ENCODE measurements around the gene TPGS2.
"Not testable (repeated sequence)": the region's sequence is repeated elsewhere in the genome, so short reads cannot be mapped to it uniquely, and the experiment has no call there.

The TPGS2 gene, protein sequence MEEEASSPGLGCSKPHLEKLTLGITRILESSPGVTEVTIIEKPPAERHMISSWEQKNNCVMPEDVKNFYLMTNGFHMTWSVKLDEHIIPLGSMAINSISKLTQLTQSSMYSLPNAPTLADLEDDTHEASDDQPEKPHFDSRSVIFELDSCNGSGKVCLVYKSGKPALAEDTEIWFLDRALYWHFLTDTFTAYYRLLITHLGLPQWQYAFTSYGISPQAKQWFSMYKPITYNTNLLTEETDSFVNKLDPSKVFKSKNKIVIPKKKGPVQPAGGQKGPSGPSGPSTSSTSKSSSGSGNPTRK

DNA sequence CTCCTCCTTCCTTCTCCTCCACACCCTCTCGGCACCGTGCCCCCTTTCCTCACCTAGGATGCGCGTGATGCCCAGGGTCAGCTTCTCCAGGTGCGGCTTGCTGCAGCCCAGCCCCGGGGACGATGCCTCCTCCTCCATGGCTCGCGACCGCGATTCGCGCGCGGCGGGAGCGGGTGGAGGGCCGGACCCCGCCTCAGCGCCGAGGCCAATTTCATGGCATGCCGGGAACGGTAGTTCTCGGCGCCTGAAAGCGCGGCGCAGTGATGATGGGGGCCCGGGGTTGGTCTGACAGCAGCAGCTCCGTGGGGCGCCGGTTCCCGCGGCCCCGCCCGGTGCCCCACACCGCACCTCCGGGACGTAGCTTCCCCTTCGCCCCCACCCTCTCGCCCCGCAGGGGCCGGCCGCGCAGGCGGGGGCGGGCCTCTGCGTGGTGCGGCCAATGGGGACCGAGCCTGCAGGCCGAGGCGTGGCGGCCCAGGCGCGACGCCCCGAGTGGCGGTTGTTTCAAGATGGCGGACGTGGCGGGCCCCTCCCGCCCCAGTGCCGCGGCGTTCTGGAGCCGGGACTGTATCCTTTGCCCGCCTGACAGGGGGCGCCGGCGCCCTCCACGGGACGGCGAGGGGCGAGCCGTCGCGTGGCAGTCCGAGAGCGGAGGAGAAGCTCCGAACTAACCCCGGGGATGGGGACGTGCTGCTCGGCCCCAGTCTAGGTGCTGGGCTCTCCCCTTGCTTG lies at the start of gene TPGS2, which contains the start of gene KIAA1328:
TPGS2 (minus strand) TSS at position 373 of the 732 bp plus-strand sequence; CDS start at position 138, 235 bp downstream.
KIAA1328 (plus strand) TSS at position 498 of the 732 bp plus-strand sequence; CDS start at position 510, 12 bp downstream.
- peak; percentile 89 for DNase-seq

DNA sequence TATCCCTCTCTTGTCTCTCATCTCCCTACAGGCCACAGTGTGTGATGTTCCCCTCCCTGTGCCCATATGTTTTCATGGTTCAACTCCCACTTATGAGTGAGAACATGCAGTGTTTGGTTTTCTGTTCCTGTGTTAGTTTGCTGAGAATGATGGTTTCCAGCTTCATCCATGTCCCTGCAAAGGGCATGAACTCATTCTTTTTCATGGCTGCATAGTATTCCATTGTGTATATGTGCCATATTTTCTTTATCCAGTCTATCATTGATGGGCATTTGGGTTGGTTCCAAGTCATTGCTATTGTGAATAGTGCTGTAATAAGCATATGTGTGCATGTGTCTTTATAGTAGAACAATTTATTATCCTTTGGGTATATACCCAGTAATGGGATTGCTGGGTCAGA lies 45.0 kb upstream of the TPGS2 start:
- DNase-seq = not testable (repeated sequence)

DNA sequence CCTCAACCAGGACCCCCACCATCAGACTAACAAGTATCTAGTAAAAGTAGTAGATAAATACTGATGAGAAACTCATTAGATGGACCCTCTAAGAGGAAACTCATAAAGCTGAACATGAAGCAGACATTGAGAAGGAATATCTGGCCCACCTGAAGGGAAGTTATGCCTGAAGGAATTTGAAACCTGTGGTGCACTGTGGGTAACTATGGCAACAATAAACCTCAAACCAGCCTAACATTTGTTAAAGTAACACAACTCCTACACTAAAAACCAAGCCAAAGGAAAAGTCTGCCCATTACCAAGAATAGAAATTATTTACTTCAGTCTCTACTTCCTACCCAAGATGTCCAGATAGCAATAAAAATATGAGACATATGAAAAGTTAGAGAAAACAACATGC lies 43.5 kb upstream of the TPGS2 start:
- DNase-seq = no peak

DNA sequence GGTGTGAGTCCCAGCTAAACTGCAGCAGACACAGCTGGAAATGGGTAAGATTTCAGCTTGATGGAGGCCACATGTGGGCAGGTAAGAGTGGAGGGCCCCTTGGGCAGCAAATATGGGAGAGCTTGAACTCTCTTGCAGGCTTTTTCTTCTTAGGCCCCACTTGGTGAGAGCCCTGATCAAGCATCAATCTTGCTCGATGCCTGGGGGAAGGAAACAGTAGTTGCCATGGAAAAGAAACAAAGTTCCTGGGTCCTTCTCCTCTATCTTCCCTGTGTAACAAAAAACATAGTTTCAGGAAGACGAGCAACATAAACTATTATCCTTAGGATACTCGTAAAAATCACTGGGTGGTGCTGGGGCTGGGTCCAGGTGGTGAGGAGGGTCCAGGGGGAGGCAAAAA lies 43.0 kb upstream of the TPGS2 start:
- DNase-seq = no peak

DNA sequence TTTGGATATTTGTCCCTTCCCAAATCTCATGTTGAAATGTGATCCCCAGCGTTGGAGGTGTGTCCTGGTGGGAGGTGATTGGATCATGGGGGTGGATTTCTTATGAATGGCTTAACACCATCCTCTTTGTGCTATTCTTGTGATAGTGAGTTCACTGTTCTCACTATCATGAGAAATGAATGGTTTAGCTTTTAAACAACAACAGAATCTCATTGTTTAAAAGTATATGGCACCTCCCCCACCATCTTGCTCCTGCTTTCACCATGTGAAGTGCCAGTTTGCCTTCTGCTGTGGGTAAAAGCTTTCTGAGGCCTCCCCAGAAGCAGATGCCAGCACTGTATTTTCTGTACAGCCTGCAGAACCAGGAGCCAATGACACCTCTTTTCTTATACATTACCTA lies 38.3 kb upstream of the TPGS2 start:
- no peak for DNase-seq

DNA sequence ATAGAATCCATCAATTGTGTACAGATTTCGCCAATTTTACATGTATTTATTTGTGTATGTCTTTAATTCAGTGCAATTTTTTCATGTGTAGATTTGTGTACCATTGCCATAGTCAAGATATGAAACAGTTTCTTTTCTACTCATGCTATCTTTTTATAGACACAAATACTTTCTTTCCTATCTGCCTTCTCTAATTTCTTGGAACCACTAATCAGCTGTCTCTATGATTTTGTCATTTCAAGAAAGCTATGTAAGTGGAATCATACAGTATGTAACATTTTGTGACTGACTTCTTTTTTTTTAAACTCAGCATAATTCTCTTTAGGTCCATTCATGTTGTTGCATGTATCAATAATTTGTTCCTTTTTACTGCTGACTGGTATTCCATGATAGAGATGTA lies 33.4 kb upstream of the TPGS2 start:
- DNase-seq = no peak

DNA sequence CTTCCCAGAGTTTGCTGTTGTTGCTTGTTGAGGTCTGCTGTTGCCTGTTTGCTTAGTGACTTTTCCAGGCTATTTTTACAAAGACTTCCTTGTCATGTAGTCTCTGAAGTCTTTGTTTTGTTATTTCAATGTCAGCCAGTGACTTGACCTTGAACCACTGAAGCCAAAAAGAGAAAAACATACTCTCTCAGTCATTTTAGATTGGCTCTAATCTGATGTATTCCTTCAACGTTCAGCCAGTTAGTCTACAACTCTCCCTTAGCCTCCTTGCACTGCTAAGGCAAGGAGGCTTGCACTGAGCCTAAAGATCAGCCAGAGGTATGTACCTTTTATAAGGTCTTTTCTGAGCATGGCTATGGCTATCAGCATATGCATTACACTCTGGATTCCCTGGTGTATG lies 28.0 kb upstream of the TPGS2 start:
- no peak for DNase-seq

DNA sequence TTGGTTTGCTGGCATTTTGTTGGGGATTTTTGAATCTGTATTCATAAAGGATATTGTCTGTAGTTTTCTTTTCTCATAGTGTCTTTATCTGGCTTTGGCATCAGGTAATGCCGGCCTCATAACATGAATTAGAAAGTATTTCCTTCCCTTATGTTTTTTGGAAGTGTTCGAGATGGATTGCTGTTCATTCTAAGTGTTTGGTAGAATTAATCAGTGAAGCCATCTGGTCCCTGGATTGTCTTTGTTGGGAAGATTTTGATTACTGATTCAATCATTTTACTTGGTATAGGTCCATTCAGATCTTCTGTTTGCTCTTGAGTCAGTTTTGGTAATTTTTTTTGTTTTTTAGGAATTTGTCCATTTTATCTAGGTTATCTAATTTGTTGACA lies 22.4 kb upstream of the TPGS2 start:
- DNase-seq = no peak

DNA sequence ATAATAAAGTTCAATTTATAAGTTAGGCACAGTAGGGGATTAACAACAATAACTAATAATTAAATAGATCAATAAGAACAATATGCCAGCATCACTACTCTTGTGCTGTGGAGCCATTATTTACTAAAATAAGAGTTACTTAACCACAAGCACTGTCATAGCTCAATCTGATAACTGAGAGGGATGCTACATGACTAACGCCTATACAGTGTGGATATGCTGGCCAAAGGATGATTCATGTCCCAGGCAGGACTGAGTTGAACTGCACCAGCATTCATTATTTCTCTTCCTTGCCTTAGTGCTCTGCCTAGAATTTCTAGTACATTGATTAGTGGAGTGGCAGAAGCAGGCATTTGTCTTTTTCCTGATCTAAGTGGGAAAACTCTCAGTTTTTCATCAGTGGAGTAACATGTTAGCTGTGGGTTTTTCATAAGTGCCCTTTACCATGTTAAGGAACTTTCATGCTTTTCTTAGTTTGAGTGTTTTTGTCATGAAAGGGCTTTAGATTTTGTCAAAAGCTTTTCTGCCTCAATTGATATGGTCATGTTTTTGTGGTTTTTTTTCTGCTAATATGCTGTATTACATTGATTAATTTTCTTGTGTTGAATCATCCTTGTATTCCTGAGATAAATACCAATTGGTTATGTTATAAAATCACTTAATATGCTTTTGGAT lies 21.9 kb upstream of the TPGS2 start:
- DNase-seq = no peak

DNA sequence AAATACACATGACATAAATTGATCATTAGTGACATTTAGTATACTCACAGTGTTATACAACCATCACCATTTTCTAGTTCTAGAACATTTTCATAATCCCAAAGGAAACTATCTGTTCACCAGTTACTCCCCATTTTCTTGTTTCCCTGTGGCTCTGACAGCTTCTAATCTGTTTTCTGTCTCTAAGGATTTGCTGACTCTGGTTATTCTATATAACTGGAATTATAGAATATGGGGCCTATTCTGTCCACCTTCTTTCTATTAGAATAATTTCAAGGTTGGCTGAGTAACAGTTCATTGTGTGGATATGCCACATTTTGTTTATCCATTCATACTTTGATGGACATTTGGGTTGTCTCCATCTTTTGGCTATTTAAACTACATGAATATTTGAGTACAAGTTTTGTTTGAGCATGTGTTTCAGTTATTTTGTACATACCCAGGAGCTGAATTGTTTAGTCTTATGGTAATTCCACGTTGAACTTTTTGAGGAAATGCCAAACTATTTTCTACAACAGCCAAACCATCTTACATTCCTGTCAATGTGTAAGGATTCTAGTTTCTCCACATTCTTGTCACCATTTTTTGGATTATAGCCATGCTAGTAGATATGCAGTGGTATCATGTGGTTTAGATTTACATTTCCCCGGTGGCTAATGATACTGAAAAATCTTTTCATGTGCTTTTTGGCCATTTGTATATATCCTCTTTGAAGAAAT lies 20.6 kb upstream of the TPGS2 start:
- no peak for DNase-seq

DNA sequence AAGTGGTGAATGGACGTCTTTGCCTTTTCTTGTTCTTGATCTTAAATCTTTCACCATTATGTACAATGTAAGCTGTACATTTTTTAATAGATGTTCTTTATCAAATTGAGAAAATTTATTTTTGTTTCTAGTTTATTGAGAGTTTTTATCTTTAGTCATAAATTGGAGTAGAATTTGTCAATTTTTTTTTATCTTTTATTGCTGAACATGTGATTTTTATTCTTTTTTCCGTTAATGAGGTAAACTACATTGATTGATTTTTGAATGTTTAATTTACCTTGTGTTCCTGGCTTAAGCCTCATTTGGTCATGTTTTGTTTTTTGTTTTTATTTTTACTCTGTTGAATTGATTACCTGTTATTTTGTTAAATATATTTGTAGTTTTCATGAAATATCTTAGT lies 19.8 kb upstream of the TPGS2 start:
- no peak for DNase-seq

DNA sequence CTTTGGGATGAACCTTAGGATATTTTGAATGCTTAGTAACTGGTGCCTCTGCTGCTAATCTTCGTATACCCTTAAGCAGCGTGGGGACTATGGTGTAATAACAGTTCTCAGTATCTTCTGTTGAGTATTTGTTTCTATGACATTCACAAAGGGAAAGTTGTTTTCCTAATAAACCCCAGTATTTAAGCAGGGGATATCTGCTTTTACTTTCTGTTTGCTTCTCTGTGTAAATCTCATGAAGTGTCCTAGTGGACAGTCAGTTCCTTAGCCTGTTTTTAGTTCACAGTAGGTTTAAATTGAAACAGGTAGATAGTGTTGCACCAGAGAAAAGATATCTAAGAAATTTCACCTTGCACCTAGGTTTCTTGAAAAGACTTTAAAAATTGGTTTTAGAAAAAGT lies 15.0 kb upstream of the TPGS2 start:
- no peak for DNase-seq

DNA sequence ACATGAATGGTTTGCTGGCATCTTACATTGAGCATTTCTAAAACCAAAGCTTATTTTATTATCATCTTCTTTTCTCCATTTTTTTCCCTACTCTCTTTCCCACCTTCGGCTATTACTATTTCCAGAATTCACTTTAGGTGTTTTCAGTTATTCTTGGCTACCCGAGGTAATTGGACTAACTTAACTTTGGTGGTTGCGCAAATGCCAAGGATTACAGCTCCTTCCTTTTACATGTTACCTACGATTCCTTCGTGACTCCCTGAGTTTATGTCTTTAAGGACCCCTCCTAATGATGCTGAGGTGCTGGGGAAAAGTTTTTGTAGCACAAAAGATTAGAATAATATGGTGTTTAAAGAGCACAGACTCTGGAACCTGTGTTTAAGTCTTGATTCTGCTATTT lies 14.4 kb upstream of the TPGS2 start:
- no peak for DNase-seq

DNA sequence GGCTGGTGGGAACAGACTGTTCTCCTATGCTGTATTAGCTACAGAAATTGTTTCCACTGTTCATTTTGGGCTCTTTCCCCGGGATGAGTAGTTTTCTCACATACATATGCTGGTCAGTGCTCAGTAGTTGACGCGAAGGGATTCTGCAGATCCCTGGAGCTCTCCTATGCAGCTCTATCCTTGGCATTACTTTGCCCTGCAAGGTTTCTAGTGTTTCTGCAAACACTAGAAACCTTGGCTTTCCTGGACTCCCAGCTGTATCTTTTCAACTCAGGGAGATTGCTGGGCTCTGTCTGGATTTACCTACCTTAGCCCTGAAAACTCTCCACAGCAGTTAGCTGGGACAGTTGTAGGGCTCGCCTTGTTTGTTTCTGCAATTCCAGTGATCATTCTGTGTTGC lies 11.0 kb upstream of the TPGS2 start:
- DNase-seq = no peak

DNA sequence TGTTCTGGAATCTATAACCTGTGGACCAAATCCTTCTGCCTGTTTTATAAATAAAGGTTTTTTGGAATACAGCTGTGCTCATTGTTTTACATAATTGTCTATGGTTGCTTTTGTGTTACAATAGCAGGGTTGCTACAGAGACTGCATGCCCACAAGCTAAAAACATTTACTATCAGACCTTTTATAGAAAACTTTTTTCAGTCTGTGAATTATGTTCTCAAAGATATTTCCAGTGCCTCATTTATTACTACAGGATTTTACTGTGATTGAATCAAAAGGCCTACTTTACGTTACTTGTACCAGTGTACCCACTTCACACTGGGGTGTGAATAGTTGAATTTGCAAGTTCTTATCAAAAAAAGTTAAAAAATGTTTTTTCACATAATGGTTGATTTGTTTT lies 7.1 kb upstream of the TPGS2 start:
- no peak for DNase-seq

DNA sequence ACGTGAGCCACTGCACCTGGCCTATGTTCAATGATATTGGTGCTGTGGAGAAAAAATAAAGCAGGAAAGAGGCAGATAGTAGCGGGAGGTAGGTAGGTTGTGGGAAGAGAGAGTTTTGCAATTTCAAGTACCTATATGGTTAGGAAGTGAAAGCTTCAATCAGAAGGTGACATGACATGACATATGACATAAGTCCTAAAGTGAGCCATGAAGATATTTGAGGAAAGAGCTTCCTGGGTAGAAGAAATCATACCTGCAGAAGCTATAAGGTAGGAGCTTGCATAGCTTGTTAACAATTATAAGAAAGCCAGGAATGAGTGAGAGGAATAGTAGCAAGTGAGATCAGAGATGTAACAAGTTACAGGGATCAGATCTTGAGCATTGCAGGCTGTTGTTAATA lies 4.3 kb upstream of the TPGS2 start:
- DNase-seq = no peak

DNA sequence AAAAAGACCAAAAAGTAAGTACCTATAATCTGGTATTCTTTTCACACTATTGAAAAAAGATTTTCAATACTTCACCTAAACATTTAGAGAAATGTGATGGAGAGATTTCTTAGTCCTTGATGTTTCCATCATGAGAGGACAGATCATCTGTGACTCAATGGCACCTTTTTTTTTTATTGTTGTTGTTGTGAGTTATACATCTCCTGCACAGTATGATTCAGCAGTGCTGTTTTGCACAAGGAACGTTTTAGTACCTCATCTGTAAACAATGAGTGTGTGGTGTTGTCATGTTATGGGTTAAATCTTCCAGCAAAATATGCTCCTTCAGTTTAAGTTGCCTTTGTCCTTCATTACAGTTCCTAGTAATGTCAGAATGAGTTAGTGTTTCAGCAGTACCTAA lies 2.3 kb upstream of the TPGS2 start:
- DNase-seq = no peak

DNA sequence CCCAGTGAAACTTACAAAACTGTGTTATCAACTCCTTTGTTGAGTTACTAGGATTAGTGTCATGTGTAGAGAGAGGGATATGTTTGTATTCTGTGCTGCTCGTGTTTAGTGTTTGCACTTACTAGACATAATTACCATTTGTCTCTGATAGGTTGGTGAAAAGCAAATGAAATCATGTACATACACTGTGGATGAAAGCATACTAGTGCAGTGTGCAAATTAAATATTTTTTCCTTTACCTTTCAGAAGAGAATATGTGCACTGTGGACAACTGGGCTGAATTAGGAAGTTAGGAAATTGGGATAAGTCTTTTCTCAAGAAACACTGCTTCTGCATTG lies 1.3 kb upstream of the TPGS2 start:
- DNase-seq = no peak

DNA sequence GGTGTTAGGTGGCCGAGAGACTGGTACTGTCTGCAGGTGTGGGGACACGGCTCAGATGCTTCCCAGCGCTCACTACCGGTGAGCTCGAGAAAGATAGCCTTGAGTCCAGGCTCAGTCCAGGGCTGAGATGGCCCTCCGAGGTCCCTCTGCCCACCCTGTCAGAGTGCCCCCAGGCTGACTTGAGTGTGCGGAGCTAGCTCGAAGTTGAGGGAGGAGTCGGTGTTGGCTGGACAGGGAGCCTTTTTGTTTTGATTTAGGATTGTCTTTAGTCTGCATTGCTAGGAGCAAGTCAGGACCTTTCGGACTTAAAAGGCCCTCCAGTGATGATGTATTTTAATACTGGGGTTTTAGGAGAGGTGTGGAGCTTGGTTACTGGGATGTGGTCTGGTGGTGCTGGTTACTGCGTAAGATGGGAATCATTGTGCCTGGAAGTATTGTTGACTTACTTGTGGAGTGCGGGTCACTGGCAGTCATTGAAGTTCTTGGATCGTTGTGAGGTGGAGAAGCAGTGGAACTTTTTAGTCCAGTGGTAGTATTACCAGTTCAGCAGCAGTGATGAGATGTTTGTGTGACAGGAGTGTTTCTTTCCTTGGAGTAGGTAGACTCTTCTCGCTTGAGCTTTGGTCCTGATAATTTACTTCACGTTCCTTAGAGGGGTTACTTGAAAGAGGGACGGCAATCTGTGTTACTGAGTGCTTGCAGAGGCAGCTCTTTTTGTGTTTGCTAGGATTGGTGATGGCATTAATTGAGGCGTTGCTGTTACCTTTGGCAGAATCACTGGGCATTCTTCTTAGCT lies 758 bp upstream of the TPGS2 start:
- DNase-seq = no peak

DNA sequence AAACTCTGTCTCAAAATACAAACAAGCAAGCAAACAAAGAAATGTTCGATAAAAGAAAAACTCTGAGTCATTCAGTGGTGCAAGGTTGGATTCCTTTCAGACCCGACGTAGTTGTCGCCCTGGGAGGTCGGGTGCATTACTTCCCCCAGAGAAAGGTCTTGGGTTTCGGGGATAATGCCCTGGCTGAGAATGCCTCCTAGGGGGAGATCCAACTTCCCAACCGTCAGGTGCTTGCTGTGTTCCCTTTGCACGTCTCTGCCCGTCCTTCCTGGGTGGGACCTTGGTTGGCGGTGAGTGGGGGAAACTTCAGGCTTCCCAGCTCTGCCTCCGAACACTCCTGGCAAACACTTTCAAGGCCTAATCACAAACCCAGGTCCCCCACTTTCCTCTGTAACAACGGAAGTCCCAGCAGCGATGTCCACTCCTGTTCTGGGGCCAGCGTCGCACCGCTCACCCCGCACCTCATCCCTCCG lies 609 bp downstream of the TPGS2 start:
- peak; percentile 45 for DNase-seq

DNA sequence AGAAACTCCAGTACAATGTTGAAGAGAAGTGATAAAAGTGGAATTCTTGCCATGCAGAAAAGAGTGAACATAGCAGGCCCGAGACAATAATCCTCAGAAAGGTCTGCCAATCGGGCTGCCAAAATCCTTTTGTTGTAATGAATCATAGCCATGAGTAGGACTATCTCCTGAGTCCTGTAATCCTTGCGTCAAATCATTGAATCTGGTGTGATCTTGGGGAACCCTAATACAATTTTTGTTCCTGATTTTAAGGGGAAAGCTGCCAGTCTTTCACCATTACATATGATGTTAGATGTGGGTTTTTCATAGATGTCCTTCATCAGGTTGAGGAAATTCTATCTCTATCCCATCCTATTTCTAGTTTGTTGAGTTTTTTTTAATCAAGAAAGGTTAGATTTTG lies 2.2 kb downstream of the TPGS2 start:
- DNase-seq = no peak

DNA sequence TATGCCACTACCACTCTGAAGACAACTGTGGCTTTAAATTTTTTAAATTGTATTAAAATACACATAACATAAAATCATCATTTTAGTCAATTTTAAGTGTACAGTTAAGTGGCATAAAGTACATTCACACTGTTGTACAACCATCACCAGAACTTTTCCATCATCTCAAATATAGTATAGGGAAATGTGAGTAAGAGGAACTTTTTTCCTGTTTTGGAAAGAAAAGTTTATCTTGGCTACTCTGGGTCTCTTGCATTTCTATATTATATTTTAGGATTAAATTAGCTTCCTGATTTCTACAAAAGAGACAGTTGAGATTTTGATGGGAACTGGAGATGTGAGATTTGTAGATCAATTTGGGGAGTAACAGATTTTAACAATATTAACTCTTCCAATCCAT lies 3.3 kb downstream of the TPGS2 start:
- DNase-seq = no peak

DNA sequence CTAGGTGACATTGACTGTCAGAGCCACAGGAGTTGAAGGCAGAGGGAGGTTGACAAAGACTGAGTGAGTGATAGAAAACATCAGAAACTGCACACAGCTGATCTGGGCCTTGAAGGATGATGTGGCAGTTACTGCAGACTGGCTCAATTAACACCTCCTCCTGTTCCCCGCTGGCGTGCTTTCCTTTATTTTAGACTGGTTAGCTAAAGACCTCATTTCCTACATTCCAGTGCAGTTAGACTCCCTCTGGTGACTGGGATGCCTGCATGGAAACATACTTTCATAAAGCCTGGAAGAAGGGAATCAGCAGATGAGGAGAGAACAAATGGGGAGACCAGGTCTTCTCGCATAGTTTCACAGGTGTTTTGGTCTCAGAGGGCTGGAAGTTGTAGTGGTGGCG lies 7.1 kb downstream of the TPGS2 start:
- no peak for DNase-seq

Data from NCI-H1105 (cell line).